ENCODE data around the gene EZR. TPM values are rescaled to one million over a fixed set of nuclear protein-coding genes. Genes with fewer than 3 reads are reported as not detected.
"Not testable (repeated sequence)": the region's sequence is repeated elsewhere in the genome, so short reads cannot be mapped to it uniquely, and the experiment has no call there.

Gene EZR
- total RNA-seq, 4 donors from 2014 or later, result 83.7 to 168 (median 144) TPM

- 87 to 93% methylated on average over 8 of the region's 8 CpGs for WGBS, 2 donors
- Histone ChIP-seq H3K36me3 (peaks cover 0 to 5% (median 0%) of the 10 kb centered on the region in 3 donors), H3K4me3 (no peak overlapping the region), H3K27me3 (no peaks in the 10 kb centered on the region), H3K27ac (peak overlapping the region in 3 of 4 donors; percentile 4 to 52 (median 17)), H3K4me1 (peaks cover 4 to 67% (median 40%) of the 10 kb centered on the region in 4 donors), H3K9me3 (no peaks in the 10 kb centered on the region)
- no peak for DNase-seq (ENCODE audit: low spot score in 2 of 2)
- TF ChIP-seq EP300 (IDR thresholded peaks at IDR 0.05) (no peak), POLR2A (IDR thresholded peaks at IDR 0.05) (no peak), CTCF (IDR thresholded peaks at IDR 0.05) (no peak)
These were observed 20.9 kb downstream of the EZR start for GRCh38 chr6:158798311-158798710.

- no peak overlapping the region for H3K4me3 ChIP-seq
- WGBS, 2 donors, result 71% methylated on average over 3 of the region's 3 CpGs
- H3K9me3 ChIP-seq, result no peaks in the 10 kb centered on the region
- TF ChIP-seq EP300 (IDR thresholded peaks at IDR 0.05) (peak in 1 of 2 donors; percentile 16), POLR2A (IDR thresholded peaks at IDR 0.05) (no peak)
- peak overlapping the region in 2 of 4 donors; percentile 4 to 52 for H3K27ac ChIP-seq
- H3K36me3 ChIP-seq, result peaks cover 0 to 5% (median 0%) of the 10 kb centered on the region in 3 donors
- peaks cover 4 to 65% (median 37%) of the 10 kb centered on the region in 4 donors for H3K4me1 ChIP-seq
- H3K27me3 ChIP-seq, result no peaks in the 10 kb centered on the region
- DNase-seq (ENCODE audit: low spot score in 2 of 2), result no peak
These were observed 21.5 kb downstream of the EZR start for GRCh38 chr6:158797331-158798310.

- Histone ChIP-seq H3K36me3 (peaks cover 0 to 5% (median 0%) of the 10 kb centered on the region in 3 donors), H3K9me3 (no peaks in the 10 kb centered on the region), H3K27me3 (no peaks in the 10 kb centered on the region), H3K4me1 (peaks cover 4 to 61% (median 37%) of the 10 kb centered on the region in 4 donors), H3K4me3 (no peak overlapping the region), H3K27ac (no peak overlapping the region)
- TF ChIP-seq CTCF (IDR thresholded peaks at IDR 0.05) (no peak), POLR2A (IDR thresholded peaks at IDR 0.05) (no peak), EP300 (IDR thresholded peaks at IDR 0.05) (no peak)
- DNase-seq (ENCODE audit: low spot score in 2 of 2), result no peak
- 87 to 94% methylated on average over 3 of the region's 3 CpGs for WGBS, 2 donors
These were observed 22.8 kb downstream of the EZR start for GRCh38 chr6:158796353-158796752.

- Histone ChIP-seq H3K27me3 (no peaks in the 10 kb centered on the region), H3K27ac (no peak overlapping the region), H3K9me3 (no peaks in the 10 kb centered on the region), H3K36me3 (peaks cover 0 to 3% (median 0%) of the 10 kb centered on the region in 3 donors), H3K4me3 (no peak overlapping the region), H3K4me1 (peaks cover 4 to 62% (median 37%) of the 10 kb centered on the region in 4 donors)
- 79 to 97% methylated on average over 5 of the region's 5 CpGs for WGBS, 2 donors
- DNase-seq (ENCODE audit: low spot score in 2 of 2), result no peak
- TF ChIP-seq POLR2A (IDR thresholded peaks at IDR 0.05) (no peak), EP300 (IDR thresholded peaks at IDR 0.05) (no peak), CTCF (IDR thresholded peaks at IDR 0.05) (no peak)
These were observed 23.7 kb downstream of the EZR start for GRCh38 chr6:158795516-158795915.

GRCh38 chr6:158793432-158793831, 25.7 kb downstream of the EZR start:
- Histone ChIP-seq H3K4me1 (peaks cover 0 to 47% (median 24%) of the 10 kb centered on the region in 4 donors), H3K27ac (no peak overlapping the region), H3K27me3 (no peaks in the 10 kb centered on the region), H3K4me3 (no peak overlapping the region), H3K9me3 (no peaks in the 10 kb centered on the region), H3K36me3 (peaks cover 0 to 6% (median 0%) of the 10 kb centered on the region in 3 donors)
- 17 to 39% methylated on average over 1 of the region's 1 CpG for WGBS, 2 donors
- DNase-seq (ENCODE audit: low spot score in 2 of 2), result no peak
- TF ChIP-seq EP300 (IDR thresholded peaks at IDR 0.05) (no peak), CTCF (IDR thresholded peaks at IDR 0.05) (peak in 4 of 5 experiments; percentile 9 to 31 (median 20))

- H3K4me1 ChIP-seq, result peaks cover 0 to 38% (median 17%) of the 10 kb centered on the region in 4 donors
- not testable (repeated sequence) for H3K27ac ChIP-seq; H3K4me3 ChIP-seq; H3K27me3 ChIP-seq; DNase-seq (ENCODE audit: low spot score in 2 of 2); H3K9me3 ChIP-seq
- WGBS, 2 donors, result 72 to 84% methylated on average over 10 of the region's 10 CpGs
- peaks cover 0 to 16% (median 2%) of the 10 kb centered on the region in 3 donors for H3K36me3 ChIP-seq
These were observed 26.7 kb downstream of the EZR start for GRCh38 chr6:158792505-158792904.

Data from tibial nerve (tissue), 4 donors.